Large intestine (tissue), 3 donors: ENCODE results near the gene AGAP1. TPM values are rescaled to one million over a fixed set of nuclear protein-coding genes. Genes with fewer than 3 reads are reported as not detected.
A peak's percentile ranks its signal among the peaks of the same experiment; 100 is the strongest.

Source experiments
- DNase-seq, 2 donors: peaks; one replicate each; pipeline versions ENCODE4 v3.0.0 to v3.0.0-alpha.2; 2013
- H3K27ac ChIP-seq: one replicate; pipeline ENCODE4 v1.5.1; 2013; ENCODE audit warnings: low read length
- H3K27me3 ChIP-seq: 2 replicates; pipeline ENCODE4 v1.6.1; 2013; ENCODE audit warnings: low read length; ENCODE audit not compliant: control insufficient read depth, insufficient read depth
- H3K36me3 ChIP-seq: 2 replicates; pipeline ENCODE4 v1.6.1; 2013; ENCODE audit warnings: low read length; ENCODE audit not compliant: control insufficient read depth, insufficient read depth
- H3K4me1 ChIP-seq: one replicate; pipeline ENCODE4 v1.6.1; 2013; ENCODE audit warnings: low read length; ENCODE audit not compliant: control insufficient read depth, insufficient read depth
- H3K4me3 ChIP-seq: one replicate; pipeline ENCODE4 v1.5.1; 2013; ENCODE audit warnings: low read length
- H3K9me3 ChIP-seq: one replicate; pipeline ENCODE4 v1.6.1; 2013; ENCODE audit warnings: mild to moderate bottlenecking, low read depth, low read length, moderate library complexity; ENCODE audit not compliant: control insufficient read depth
- WGBS: methylation state at CpG from one replicate; pipeline ENCODE4 v1.1.5; 2013; ENCODE audit warnings: low lambda C conversion rate; ENCODE audit not compliant: insufficient coverage; 5-methylcytosine and 5-hydroxymethylcytosine counted together
- polyA plus RNA-seq: library from polyadenylated mRNA; unstranded; fragments of 120-200 nt; gene quantifications from one replicate; pipeline ENCODE4 v1.2.1, GENCODE V29; 2013

Gene AGAP1
- polyA plus RNA-seq, 1 donor: 18.0 TPM

GRCh38 chr2:235920216-235920865 lies 426.5 kb downstream of the AGAP1 start:
- DNase-seq: no peak
- no peaks in the 10 kb centered on the region for H3K27me3 ChIP-seq
- WGBS: no CpG with 5 or more reads among the region's 7 CpGs
- no peak overlapping the region for H3K27ac ChIP-seq
- no peak overlapping the region for H3K4me3 ChIP-seq
- no peaks in the 10 kb centered on the region for H3K4me1 ChIP-seq
- H3K36me3 ChIP-seq: peaks cover 19% of the 10 kb centered on the region
- no peaks in the 10 kb centered on the region for H3K9me3 ChIP-seq

DNA sequence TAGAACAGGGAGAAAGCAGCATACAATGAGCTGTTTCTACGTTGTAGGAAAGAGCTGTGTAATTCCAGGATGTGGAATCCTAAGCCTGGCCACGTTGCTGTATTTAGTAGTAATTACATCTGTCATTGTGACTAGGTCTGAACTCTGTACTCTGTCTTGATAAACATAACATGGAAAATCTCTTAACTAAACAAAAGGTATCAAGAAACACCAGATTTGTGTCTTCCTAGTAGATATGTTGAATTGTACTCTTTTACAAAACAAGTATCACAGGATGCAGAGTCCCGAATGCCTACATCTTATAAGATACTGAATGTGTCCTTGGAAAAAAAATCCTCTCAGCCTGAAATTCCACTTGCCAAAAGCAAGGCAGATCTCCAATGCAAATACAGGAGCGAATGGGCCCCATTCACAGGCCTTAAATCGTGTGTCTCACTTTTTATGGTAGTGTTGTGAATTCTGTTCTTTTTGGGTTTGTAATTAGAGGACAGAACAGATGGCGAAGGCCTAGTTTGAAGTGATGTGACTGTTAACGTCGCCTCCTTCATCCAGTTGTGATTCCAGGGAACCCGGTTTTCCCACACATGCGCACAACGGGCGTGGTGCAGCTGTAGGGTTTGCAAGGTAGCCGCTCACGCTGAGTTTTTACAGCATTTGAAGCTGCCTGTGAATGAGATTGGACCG lies 427.8 kb downstream of the AGAP1 start:
- peaks cover 12% of the 10 kb centered on the region for H3K36me3 ChIP-seq
- no peak overlapping the region for H3K4me3 ChIP-seq
- H3K27me3 ChIP-seq: no peaks in the 10 kb centered on the region
- no peaks in the 10 kb centered on the region for H3K9me3 ChIP-seq
- DNase-seq: peak in 1 of 2 donors; percentile 62
- WGBS: 100% methylated on average over 1 of the region's 15 CpGs
- H3K27ac ChIP-seq: peak overlapping the region; percentile 25
- no peaks in the 10 kb centered on the region for H3K4me1 ChIP-seq

DNA sequence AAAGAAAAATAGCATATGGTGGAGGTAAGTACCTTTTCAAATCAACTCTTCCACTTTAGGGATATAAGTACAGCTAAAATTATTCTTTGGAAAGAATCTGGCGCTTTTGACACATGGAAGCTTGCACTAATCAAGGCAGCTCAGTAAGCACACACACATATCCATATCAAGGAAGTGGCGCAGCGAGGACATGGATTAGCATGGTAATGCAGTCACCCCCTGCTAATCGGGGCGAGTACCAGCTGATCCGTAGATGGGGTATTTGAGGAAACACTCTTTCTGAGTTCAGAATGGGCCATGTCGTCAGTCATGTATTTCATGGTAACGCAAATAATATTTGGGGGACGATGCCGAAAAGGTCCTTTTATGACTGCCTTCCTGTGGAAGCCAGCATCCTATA lies 429.0 kb downstream of the AGAP1 start:
- Histone ChIP-seq H3K27ac (no peak overlapping the region), H3K9me3 (no peaks in the 10 kb centered on the region), H3K4me3 (no peak overlapping the region), H3K4me1 (no peaks in the 10 kb centered on the region), H3K36me3 (peaks cover 10% of the 10 kb centered on the region), H3K27me3 (no peaks in the 10 kb centered on the region)
- no peak for DNase-seq
- WGBS: 95% methylated on average over 3 of the region's 10 CpGs

GRCh38 chr2:235923859-235924674 lies 430.2 kb downstream of the AGAP1 start:
- 60% methylated on average over 3 of the region's 14 CpGs for WGBS
- H3K27me3 ChIP-seq: no peaks in the 10 kb centered on the region

GRCh38 chr2:235924675-235925063 lies 430.8 kb downstream of the AGAP1 start:
- H3K4me3 ChIP-seq: no peak overlapping the region
- no peak overlapping the region for H3K27ac ChIP-seq
- H3K36me3 ChIP-seq: peaks cover 16% of the 10 kb centered on the region
- DNase-seq: no peak
- WGBS: 60% methylated on average over 1 of the region's 4 CpGs
- H3K9me3 ChIP-seq: no peaks in the 10 kb centered on the region
- H3K27me3 ChIP-seq: no peaks in the 10 kb centered on the region
- no peaks in the 10 kb centered on the region for H3K4me1 ChIP-seq

More at GRCh38 chr2:235923859-235924674, 430.2 kb downstream of the AGAP1 start:
- DNase-seq: no peak
- Histone ChIP-seq H3K4me3 (no peak overlapping the region), H3K36me3 (peaks cover 16% of the 10 kb centered on the region), H3K9me3 (no peaks in the 10 kb centered on the region), H3K27ac (no peak overlapping the region), H3K4me1 (no peaks in the 10 kb centered on the region)

DNA sequence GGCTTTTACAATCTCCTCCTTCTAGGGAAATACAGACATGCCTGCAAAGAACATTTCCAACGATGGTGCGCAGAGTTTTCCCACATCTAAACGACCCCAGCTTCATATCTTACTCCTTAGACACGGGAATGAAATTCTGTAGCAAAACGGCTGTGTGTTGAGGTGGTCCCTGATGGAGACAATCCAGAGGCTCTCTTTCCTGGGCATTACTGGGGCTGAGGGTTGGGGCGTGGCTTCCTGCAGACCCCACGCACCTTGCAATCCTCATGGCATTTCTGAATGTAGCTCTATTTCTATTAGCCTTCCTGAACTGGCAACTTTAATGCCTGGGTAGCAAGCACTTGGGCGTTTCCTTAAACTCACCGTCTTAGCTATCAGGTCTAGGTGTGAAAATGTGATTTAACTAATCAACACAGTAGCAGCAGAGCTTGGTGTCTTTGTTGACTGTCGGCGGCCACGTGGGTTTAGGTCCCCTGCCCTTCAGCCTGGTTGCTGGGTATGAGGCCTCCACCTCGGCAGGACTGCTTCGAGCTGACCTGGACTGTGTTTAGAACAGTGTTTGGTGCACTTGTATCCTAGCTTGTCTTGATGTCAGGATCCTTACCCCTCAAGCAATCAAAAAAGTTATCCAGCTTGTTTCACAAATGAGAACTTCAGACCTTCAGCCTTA lies 431.5 kb downstream of the AGAP1 start:
- no CpG with 5 or more reads among the region's 14 CpGs for WGBS
- H3K9me3 ChIP-seq: no peaks in the 10 kb centered on the region
- DNase-seq: peak in 1 of 2 donors; percentile 15
- peaks cover 16% of the 10 kb centered on the region for H3K36me3 ChIP-seq
- H3K4me3 ChIP-seq: no peak overlapping the region
- no peaks in the 10 kb centered on the region for H3K27me3 ChIP-seq
- no peak overlapping the region for H3K27ac ChIP-seq
- H3K4me1 ChIP-seq: no peaks in the 10 kb centered on the region

DNA sequence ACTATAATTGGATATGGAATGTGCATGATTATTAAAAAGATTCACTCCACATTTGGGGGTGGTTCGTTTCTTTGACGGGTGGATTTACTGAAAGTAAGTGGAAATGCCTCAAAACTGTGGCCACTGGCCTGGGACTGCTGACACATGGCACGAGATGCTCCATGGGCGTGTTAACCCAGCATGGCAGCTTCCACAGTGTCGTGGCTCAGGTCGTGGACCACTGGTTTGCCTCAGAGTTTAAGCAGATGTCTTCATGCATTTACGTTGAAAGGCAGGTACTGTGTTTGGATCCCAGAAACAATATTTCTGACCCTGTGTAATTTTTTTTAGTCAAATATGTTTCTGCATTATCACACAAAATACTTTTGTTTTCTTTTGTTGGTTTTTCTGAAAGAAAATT lies 432.4 kb downstream of the AGAP1 start:
- H3K27me3 ChIP-seq: no peaks in the 10 kb centered on the region
- no peak overlapping the region for H3K27ac ChIP-seq
- H3K4me3 ChIP-seq: no peak overlapping the region
- H3K4me1 ChIP-seq: no peaks in the 10 kb centered on the region
- H3K9me3 ChIP-seq: no peaks in the 10 kb centered on the region
- no peak for DNase-seq
- peaks cover 22% of the 10 kb centered on the region for H3K36me3 ChIP-seq
- 100% methylated on average over 1 of the region's 7 CpGs for WGBS

GRCh38 chr2:235928751-235929370 lies 435.0 kb downstream of the AGAP1 start:
- Histone ChIP-seq H3K4me3 (no peak overlapping the region), H3K27ac (no peak overlapping the region), H3K27me3 (no peaks in the 10 kb centered on the region), H3K4me1 (no peaks in the 10 kb centered on the region), H3K9me3 (no peaks in the 10 kb centered on the region), H3K36me3 (peaks cover 25% of the 10 kb centered on the region)
- no CpG with 5 or more reads among the region's 16 CpGs for WGBS
- DNase-seq: no peak

GRCh38 chr2:235930701-235931100 lies 436.9 kb downstream of the AGAP1 start:
- Histone ChIP-seq H3K4me3 (no peak overlapping the region), H3K27me3 (no peaks in the 10 kb centered on the region), H3K27ac (no peak overlapping the region), H3K4me1 (no peaks in the 10 kb centered on the region), H3K9me3 (peaks cover under 1% of the 10 kb centered on the region), H3K36me3 (peaks cover 36% of the 10 kb centered on the region)
- no peak for DNase-seq
- no CpG with 5 or more reads among the region's 19 CpGs for WGBS

GRCh38 chr2:235931676-235932075 lies 437.8 kb downstream of the AGAP1 start:
- H3K36me3 ChIP-seq: peaks cover 41% of the 10 kb centered on the region
- H3K27me3 ChIP-seq: no peaks in the 10 kb centered on the region
- H3K27ac ChIP-seq: no peak overlapping the region
- H3K9me3 ChIP-seq: peaks cover 6% of the 10 kb centered on the region
- no peaks in the 10 kb centered on the region for H3K4me1 ChIP-seq
- no peak overlapping the region for H3K4me3 ChIP-seq
- WGBS: no CpG with 5 or more reads among the region's 15 CpGs
- DNase-seq: no peak
